HG02885 (cell line): Measurements from ENCODE around the gene LINC00237.

Source experiments
- ATAC-seq: cut with Tn5 transposase; IDR thresholded peaks from one replicate; pipeline ENCODE4 v1.9.1; 2021; ENCODE audit warnings: mild to moderate bottlenecking; ENCODE audit not compliant: unreplicated experiment, poor library complexity

LINC00237 gene

DNA sequence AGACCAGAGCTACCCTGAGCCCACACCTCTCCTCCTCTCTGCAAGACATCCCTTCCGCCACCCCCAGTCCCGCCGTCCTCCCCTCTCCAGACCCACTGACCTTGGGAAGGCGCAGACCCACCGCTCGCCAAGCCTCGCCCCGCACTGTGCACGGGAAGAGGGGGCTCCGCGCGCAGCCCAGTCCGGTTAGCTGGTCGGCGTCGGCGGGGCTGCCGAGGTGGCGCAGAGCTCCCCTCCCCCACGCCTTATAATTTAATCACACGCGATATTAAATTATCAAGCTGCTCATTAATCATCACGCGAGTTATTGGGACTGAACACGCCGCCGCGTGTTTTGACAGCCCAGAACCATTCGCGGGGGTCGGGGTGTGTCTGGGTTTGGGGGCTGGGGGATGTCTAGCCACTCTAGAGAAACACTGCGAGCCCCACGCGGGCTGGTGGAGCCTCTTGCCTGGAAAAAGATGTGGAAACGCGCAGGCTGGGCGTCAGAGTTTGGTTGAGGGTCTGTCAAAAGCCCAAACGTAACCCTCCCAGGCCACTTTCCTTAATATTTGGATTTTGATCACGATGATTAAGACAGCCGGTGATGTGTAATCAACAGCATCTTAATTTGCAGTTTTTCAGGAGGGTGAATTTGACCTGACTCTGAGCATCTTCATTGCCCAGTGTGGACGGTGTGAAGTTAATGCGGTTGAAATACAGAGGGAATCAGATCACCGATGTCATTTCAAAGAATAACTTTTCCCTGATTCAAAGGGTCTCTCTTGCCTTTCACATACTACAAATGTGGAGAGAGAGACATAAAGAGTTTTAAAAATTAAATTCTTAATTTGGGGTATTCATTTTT, at the start of gene LINC00237:
Gene LINC00237, minus strand, starts transcription at position 188 of the 847 bp plus-strand sequence.
- no peak for ATAC-seq

DNA sequence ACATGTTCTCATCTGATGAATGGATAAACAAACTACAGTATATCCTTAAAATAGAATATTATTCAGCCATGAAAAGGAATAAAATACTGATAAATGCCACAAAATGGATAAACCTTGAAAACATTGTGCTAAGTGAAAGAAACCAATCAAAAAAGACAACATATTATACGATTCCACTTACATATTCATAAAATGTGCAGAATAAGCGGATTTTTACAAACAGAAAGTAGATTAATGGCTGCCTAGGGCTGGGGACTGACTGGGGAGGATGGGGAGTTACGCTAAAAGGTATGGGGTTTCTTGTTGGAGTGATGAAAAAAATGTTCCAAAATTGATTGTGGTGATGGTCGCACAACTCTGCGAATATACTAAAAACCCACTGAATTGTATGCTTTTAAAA, 49.1 kb upstream of the LINC00237 start:
- ATAC-seq: no peak

DNA sequence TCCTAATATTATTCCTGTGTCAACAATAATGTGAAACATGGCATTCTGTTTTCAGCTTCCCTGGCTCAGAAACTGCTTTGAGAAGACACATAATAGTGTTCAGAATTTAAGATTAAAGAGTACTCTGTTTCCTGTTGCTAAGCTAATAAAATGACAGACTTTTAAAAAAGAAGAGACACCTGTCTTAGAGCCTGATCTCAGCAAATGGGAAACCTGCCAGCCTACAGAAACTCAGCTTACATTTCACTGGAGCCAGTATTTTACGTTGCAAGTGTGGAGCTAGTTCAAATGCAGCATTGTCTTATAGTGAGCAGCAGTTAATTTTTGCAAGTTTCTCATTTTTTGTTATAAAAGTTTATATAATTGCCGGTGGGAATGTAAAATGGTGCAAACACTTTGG, 48.5 kb upstream of the LINC00237 start:
- no peak for ATAC-seq

DNA sequence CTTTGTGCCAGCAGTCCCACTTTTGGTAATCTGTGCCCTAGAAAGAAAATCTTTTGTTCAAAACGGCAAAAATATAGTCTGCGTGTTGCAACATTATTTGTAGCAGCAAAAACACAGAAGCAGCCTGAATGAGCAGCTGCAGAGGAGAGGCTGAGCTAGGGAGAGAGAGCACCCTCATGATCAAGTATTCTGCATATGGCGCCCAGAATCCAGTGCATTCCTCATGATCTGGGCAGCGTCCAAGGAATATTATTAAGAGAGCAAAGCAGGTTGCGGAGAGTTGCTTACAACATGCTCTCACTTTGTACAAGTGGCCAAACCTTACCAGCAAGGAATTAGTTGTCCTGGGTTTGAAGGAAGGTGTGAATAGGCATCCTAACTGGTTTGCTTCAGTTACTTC, 45.6 kb upstream of the LINC00237 start:
- ATAC-seq: no peak

DNA sequence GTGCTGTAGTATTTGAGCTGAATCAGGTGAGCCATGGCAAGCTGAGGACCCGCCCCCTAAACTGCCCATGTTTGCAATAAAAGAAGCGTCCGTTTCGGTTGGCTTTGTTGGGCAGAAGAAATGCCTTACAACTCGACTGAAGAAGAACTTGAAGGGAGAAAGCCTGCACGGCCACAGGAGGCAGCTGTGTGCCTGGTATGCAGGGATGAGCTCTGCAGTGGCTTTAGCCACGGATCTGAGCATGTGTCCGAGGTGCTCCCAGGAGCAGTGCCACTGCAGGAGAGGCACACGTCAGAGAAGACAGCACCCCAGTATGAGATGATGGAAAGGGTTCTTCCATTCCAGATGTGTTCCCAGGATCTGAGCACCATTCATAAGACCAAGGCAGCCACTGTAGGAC, 43.2 kb upstream of the LINC00237 start:
- ATAC-seq: no peak

DNA sequence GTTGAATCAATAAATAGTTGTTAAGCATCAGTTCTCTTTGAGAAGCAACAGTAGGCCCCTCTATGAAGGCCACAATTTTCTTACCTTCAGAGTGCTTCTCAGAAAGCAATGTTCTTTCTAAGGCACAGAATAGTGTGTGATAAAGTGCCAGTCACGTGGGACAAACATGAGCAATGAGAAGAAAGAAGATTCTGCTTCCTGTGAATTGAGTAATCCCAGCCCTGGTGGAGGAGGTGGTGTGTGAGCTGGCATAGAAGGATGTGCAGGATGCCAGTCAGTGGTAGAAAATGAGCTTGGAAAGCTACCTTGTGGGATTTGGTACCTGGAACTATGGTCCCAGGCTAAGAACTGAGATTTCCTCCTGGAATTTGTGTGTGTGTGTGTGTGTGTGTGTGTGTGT, 41.4 kb upstream of the LINC00237 start:
- ATAC-seq: no peak

DNA sequence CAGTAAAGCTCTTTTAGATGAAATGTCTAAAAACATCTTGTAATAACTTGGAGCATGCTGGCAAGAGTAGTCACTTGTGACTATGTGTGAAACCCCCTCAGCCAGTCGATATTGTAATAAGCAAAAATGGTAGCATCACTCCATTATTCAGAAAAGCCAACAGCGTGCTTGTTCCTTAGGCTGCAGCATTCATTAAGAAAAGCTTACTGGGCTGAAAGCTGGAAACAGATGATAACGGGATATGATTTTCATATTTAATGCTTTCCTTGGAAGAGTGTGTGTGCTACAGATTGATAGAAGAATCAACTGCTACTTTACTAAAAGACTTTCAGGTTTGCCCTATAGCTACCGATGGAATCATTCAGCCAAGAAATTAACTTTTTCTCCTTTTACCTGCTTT, 40.1 kb upstream of the LINC00237 start:
- ATAC-seq: no peak

DNA sequence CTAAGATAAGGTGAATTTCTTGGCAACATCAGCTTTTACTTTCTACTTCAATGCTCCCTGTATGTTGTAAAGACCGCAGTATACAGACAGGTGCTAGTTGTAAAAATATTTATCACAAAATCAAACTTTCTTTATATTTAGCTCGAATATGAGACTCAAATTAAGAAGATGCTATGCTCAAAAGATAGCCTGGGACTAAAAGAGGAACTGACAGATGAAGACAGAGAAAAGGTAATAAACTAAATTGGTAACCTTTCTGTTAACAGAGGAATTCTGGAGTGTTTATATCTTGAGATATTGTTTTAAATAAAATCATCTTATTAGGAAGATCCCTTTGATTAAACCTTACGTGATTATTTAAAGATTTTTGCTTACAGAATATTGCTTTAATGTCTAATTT, 39.3 kb upstream of the LINC00237 start:
- ATAC-seq: no peak

DNA sequence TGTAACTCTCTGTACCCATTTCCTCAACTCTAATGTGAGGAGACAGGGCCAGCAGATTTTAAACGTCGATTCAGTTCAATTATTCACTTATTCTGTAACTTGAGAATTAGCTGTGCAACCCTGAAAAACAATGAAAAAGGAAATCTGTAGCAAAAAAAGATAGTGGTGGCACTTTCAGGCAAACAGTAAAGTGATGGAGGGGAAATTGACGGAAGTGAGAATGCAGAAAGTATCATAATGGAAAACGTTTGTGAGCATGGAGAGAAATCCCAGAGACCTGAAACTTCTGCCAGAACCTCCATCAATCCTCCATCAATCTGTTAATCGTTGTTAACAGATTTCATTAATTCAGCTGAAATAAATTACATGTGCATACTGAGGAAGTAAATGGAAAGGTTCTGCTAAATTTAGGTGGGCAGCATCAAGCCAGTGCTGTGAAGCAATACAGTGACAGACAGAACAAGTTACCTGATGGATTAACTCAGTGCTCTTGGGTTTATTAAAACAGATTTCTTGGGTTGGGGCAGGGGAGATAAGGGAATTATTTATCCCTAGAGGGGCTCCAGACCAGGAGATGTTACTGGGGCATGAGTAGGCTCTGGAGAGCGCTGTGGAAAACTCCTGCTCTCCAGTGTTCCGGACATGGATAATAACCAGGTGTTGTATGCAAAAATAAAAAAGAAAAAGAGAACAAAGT, 37.2 kb upstream of the LINC00237 start:
- ATAC-seq: no peak

DNA sequence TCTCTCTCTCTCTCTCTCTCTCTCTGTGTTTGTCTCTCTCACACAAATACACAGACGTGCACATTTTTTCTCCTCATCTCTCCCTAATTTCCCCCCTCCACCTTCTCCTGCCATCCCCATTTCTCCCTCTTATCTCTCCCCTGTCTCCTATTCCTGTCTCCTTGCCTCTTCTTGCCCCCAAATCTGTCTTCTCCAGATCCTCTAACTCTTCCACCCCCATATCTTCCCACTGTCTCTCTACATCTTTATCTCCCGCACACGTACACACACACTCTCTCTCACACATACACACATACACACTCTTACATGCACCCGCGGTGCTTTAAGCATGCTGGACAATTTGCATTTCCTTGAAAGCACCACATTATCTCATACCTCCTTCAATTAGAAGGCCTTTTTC, 35.7 kb upstream of the LINC00237 start:
- no peak for ATAC-seq

DNA sequence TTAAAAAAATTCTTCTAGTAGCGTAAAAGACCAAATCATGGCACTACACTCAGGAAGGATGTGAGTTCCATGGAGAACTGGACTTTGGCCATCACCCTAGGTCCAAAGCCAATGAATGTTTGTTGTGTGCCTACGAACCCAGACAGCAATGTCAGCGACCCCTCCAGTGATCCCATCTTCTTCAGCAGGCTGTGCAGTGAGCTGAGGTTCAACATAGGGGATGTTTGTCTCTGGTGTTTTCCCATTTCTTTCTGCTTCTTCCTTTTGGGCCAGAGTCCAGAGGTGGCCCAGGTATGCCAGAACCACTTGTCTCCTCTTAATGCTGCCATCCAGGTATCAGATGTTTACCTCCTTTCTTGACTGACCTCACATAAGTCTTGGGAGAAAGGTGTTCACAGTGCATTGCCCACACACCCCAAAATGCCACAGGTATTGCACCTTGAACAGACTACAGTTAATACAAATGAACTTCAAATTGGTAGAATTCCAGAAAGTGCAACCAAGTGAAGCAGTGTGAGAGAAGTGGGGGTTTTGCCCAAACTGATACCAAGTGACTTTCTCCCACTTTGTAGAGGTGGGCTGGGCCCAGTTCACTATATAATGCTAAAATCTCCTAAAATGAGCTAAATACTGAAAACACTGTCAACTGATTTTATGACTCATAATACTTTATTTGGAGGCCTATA, 33.9 kb upstream of the LINC00237 start:
- no peak for ATAC-seq

DNA sequence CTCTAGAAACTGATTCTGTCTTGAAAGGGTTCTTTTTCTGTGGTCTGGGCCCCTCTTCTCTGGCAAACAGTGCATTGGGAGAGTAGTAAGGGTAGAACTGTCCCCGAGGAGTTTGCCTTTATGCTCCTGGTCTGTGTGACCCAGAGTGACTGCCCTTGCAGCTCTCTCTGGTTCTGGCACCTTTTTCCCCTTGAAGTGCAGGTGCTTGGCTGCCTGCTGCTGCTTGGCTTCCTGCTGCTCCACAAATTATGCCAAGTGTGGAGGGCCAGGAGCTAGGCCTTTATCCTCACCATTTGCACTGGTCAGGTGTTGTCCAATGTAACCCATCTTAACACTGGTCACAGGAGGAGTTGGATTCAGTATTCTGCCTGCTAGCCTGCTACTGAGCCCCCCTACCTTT, 30.9 kb upstream of the LINC00237 start:
- ATAC-seq: no peak

DNA sequence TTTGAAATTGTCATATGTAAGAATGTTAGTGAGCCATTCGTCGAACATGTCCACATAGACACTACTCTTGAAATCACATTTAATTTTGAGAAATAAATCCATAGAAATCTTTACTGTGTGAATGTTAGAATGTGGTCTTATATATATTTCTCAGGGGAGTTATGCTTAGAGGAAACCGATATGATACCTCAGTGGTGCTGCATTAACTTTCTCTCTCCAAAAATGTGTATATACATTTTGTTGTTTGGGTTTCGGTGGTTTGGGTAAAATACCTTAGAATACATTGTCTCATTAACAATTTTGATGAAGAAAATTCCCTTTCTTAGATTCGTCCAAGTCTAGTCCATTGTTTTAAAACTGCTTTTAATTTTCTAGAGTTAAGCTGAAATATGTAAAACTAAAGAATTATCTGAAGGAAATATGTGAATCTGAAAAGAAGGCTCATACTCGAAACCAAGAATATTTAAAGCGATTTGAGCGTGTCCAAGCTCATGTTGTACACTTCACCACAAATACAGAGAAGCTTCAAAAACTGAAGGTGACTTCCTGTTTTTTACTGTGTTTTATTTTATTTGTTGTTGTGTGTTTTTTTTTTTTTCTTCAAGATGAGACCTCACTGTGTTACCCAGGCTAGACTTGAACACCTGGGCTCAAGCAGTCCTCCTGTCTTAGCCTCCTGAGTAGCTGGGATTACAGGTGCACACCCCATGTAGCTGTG, 30.0 kb upstream of the LINC00237 start:
- ATAC-seq: peak; percentile 85

DNA sequence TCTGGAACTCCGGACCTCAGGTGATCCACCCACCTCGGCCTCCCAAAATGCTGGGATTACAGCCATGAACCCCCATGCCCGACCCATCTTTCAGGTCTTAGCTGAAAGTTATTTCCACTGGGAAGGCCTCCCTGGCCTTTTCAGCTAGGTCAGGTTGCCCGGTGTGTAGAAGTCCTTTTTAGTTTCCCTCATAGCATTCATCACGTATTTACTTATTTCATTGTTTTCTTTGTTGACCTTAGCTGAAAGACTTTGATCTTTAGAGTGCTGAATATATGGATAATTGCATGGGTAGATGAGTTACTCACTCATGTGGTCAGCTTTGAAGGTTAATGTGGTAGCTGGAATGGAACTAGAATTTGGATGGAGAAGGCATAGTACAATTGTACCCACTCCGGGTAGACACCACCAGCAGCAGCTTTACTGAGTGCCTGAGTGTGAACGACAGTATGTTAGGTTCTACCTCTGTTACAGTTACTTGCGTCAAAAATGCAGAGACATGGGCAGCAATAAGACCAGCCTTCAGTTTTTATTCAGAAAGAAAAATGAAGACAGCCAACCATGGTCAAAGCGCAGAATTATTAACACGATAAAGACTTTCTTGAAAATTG, 28.8 kb upstream of the LINC00237 start:
- no peak for ATAC-seq

DNA sequence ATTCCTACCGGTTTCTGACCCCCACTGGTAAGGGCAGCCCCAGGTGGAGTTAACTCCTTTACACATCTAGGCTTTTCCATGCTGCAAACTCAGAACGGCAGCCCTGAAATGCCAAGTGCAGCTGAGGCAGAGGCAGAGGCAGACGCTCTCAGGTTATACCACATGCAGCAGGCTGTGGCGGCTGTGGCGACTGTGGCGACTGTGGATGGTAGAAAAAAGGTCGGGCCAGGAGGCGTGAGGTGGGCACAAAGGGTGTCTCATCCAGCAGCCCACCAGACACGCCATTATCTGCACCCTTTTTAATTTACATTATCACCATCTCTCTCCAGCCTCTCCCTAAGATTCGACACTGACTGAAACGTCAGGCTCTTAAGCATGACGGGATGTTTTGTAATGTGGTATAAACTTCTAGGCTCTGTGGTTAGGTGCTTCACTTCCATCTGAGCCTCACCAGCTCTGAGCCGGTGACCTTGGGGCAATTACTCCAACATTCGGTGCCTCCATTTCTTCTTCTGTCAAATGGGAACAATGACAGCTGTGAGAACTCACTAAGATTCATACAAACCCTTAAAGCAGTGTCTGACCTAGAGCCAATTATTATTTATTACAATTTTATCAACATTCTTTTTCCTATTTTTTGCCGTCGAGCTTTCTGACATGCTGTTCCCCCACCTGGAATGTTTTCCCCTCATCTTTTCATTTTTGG, 27.9 kb upstream of the LINC00237 start:
- no peak for ATAC-seq

DNA sequence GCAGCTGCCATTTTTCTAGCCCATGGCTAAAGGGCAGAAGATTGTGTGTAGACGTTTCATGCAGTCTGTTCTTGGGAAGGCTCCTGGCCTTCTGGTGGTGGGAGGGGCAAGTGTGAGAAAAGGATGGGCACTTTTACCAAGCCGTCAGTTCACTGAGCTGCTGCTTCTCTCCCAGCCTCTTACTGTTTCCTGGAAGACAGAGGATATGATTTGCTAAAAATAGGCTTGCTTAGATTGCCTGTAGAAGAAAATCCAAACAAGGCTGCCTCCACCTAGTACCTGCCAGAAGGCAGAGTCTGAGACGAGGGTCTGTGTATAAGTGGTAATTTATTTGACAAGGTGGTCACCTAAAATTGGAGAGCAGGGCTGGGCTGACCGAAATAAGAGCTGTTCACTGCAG, 27.2 kb upstream of the LINC00237 start:
- ATAC-seq: no peak

DNA sequence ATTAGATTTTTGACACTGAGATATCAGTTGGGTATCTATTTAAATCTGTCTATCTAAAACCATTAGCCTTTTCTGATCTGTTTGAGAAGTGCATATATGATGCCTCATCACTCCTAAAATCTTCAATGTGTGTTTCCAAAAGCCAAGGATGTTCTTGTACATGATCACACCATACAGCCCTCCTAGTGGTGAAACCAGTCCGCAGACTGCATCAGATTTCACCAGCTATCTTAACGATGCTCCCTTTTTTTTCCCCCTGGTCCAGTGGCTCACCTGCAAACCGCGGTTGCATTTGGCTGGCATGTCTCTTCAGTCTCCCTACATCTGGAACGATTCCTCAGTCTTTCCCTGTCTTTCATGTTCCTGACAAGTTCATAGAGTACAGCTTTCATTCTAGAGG, 23.7 kb upstream of the LINC00237 start:
- ATAC-seq: no peak

DNA sequence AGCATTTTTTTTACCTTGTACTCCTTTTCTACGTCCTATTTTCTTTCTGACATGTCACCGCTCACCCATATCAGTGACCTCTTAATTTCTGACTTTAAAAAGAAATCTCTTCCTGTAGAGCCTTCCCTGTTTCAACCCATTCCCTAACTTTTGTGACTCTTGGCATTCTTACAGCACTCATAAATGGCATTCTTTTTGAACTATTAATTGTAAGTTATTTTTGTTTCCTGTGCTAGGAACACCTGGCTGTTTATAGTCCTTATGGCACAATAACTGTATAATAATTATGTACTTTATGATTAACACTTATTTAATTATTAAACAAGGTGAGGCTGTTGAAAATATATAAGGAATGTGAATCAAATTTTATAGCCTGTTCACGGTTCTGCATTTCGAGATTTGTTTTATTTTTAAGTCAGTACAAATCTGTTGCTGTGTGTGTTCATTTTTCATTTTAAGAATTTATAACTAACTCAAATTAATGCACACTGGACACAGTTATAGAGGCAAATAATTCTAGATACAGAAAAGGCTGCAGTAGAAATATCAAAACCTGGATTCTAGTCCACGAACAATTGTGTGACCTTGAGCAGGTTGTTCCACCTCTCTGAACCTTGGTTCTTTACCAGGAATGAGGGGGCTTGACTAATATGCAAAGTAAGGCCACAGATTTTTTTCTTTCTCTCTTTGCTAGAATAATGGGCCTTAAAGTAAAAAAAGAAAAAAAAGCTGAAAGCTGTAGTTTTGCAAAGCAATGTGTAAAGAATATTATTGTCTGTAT, 21.2 kb upstream of the LINC00237 start:
- no peak for ATAC-seq

DNA sequence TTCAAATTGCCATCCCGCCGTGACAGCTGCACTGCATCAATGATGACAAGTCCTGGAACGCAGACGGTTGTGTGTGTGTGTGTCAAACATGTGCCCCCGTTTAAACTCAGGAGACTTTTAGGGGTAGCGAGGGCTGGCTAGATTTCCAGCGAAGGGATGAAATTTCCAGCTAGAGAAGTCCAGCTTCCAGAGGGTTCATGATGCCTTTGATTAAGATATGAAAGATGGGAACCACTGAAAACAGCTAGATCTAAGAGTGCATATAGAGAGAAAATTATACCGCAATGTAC, 20.4 kb upstream of the LINC00237 start:
- no peak for ATAC-seq
